Measurements from ENCODE around the gene SLC25A43.

GRCh38 chrX:119465555-119465954 is 66.4 kb downstream of the SLC25A43 start:
- TF ChIP-seq CTCF (conservative IDR thresholded peaks at IDR 0.05; ENCODE audit: low read length) (no peak), EZH2phosphoT487 (IDR thresholded peaks at IDR 0.05; ENCODE audit: borderline replicate concordance, low read depth, low read length) (no peak)

Measured in OCI-LY7 (cell line).